Activated B cell treated with CpG ODN at 0.5 μM for 24 hours (primary cell): Measurements from ENCODE around the gene DAD1. TPM values are rescaled to one million over a fixed set of nuclear protein-coding genes. Genes with fewer than 3 reads are reported as not detected.

Experiments used
- ATAC-seq: fragments of 200-7000 bp; cut with Tn5 transposase; one replicate; pipeline ENCODE4 v1.10.0; 2021; ENCODE audit warnings: low read depth, mild to moderate bottlenecking, moderate library complexity
- CTCF ChIA-PET: fragments of 350-600 bp; sonication (Branson Sonifier 250); formaldehyde crosslinking; loops from one replicate; lab custom pipeline; 2021; ENCODE audit warnings: antibody characterized with exemption; lab: Charles Lee
- POLR2A ChIA-PET: fragments of 350-600 bp; sonication (Branson Sonifier 250); formaldehyde crosslinking; loops from one replicate; lab custom pipeline; 2021; ENCODE audit warnings: antibody characterized with exemption; lab: Charles Lee
- DNase-seq: peaks from one replicate; pipeline ENCODE4 v3.0.0; 2022
- H3K27ac Mint-ChIP-seq: one replicate; pipeline ENCODE4 v1.8.0; 2020; ENCODE audit warnings: mixed read lengths
- H3K27me3 Mint-ChIP-seq: one replicate; pipeline ENCODE4 v1.8.0; 2021; ENCODE audit warnings: mixed read lengths
- H3K36me3 Mint-ChIP-seq: one replicate; pipeline ENCODE4 v1.8.0; 2021; ENCODE audit warnings: low read depth, mixed read lengths
- H3K4me1 Mint-ChIP-seq: one replicate; pipeline ENCODE4 v1.8.0; 2021; ENCODE audit warnings: mixed read lengths
- H3K4me3 Mint-ChIP-seq: one replicate; pipeline ENCODE4 v1.8.0; 2020; ENCODE audit warnings: mild to moderate bottlenecking, mixed read lengths
- H3K9me3 Mint-ChIP-seq: one replicate; pipeline ENCODE4 v1.8.0; 2020; ENCODE audit warnings: mixed read lengths
- intact Hi-C: fragments of 100-400 bp; cut with micrococcal nuclease; formaldehyde crosslinking; loops from one replicate; pipeline ENCODE4 v1.15.1; 2024
- total RNA-seq: library from RNA; stranded (reverse); gene quantifications from 2 replicates; pipeline ENCODE4 v1.2.3, GENCODE V29; 2022
- TF ChIP-seq, protein P1 (sequence below): fragments of 200-600 bp; IDR thresholded peaks from one replicate; pipeline ENCODE4 v1.8.0; 2022; ENCODE audit warnings: antibody characterized with exemption, mild to moderate bottlenecking

DAD1 gene
- total RNA-seq, 1 donor from 2014 or later: 123 TPM

DNA sequence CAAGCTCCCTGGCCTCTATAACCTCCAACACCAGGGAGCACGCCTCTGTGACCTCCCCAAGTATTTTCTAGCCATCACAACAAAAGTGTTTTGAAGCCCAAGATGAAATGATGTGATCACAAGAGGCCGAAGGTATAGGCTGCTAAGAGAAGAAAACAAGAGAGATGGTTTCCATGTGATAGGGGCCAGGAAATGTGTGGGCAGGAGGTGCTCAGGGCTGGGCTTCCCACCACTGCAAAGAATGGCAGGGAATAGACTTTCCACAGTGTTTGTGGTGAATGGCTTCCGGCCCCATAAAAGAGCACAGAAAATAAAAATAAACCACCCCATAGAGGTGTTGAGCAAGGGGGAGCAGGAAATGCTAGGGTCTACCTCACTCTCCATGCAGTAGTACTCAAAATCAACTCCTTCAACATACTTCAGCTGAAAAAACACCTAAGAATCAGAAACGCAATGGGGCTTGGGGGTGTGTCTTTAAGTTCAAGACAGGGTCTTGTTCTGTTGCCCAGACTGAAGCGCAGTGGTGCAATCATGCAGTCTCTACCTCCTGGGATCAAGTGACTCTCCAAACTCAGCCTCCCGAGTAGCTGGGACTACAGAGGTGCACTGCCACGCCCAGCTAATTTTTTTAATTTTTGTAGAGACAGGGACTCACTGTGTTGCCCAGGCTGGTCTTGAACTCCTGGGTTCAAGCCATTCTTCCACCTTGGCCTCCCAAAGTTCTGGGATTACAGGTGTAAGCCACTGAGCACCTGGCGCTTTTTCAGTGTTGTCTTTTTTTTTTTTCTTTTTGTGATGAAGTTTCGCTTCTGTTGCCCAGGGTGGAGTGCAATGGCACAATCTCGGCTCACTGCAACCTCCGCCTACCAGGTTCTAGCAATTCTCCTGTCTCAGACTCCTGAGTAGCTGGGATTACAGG is 27.1 kb downstream of the DAD1 start:
- ATAC-seq (peak; percentile 4), DNase-seq (no peak)
- Mint-ChIP-seq H3K4me3 (peak overlapping the region; percentile 55), H3K4me1 (peaks cover 94% of the 10 kb centered on the region), H3K36me3 (peaks cover 25% of the 10 kb centered on the region), H3K9me3 (no peaks in the 10 kb centered on the region), H3K27ac (peak overlapping the region; percentile 91), H3K27me3 (no peaks in the 10 kb centered on the region)
- CTCF ChIA-PET: interaction anchor here (0.5 to 8.0 kb wide), 9 partner anchors 7 to 187 kb away, joined by 3 to 324 read pairs (median 4); no protein-coding TSS in a partner anchor
- POLR2A ChIA-PET: interaction anchor here (0.5 to 4.7 kb wide), 12 partner anchors 8 to 756 kb away, joined by 3 to 42 read pairs (median 4); no protein-coding TSS in a partner anchor
- TF ChIP-seq, protein P1, sequence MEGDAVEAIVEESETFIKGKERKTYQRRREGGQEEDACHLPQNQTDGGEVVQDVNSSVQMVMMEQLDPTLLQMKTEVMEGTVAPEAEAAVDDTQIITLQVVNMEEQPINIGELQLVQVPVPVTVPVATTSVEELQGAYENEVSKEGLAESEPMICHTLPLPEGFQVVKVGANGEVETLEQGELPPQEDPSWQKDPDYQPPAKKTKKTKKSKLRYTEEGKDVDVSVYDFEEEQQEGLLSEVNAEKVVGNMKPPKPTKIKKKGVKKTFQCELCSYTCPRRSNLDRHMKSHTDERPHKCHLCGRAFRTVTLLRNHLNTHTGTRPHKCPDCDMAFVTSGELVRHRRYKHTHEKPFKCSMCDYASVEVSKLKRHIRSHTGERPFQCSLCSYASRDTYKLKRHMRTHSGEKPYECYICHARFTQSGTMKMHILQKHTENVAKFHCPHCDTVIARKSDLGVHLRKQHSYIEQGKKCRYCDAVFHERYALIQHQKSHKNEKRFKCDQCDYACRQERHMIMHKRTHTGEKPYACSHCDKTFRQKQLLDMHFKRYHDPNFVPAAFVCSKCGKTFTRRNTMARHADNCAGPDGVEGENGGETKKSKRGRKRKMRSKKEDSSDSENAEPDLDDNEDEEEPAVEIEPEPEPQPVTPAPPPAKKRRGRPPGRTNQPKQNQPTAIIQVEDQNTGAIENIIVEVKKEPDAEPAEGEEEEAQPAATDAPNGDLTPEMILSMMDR: no peak
- intact Hi-C loops: no loop called here

DNA sequence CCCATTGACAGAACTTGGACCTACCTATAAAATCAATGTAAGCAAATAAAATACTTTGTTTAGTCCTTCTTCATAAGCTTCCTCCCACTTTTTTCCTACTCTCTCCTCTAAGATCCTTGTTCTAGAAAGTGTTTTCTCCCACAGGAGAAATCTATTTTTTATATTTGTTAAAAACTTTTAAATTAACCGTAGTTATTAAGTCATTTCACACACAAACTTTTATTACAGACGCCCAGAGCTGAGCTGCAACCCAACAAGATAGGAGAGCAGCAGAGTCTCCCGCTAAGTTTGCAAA is 27.7 kb downstream of the DAD1 start:
- peak overlapping the region; percentile 55 for H3K4me3 Mint-ChIP-seq
- intact Hi-C loops: no loop called here
- H3K4me1 Mint-ChIP-seq: peaks cover 94% of the 10 kb centered on the region
- DNase-seq (no peak), ATAC-seq (no peak)
- H3K9me3 Mint-ChIP-seq: no peaks in the 10 kb centered on the region
- CTCF ChIA-PET: interaction anchor here (0.5 to 8.0 kb wide), 9 partner anchors 8 to 187 kb away, joined by 3 to 324 read pairs (median 4); no protein-coding TSS in a partner anchor
- peaks cover under 1% of the 10 kb centered on the region for H3K27me3 Mint-ChIP-seq
- H3K27ac Mint-ChIP-seq: peak overlapping the region; percentile 91
- TF ChIP-seq, protein P1: no peak
- POLR2A ChIA-PET: interaction anchor here (0.5 to 4.7 kb wide), 11 partner anchors 8 to 756 kb away, joined by 3 to 42 read pairs (median 4); partner anchors contain the start of gene LRP10
- peaks cover 26% of the 10 kb centered on the region for H3K36me3 Mint-ChIP-seq

DNA sequence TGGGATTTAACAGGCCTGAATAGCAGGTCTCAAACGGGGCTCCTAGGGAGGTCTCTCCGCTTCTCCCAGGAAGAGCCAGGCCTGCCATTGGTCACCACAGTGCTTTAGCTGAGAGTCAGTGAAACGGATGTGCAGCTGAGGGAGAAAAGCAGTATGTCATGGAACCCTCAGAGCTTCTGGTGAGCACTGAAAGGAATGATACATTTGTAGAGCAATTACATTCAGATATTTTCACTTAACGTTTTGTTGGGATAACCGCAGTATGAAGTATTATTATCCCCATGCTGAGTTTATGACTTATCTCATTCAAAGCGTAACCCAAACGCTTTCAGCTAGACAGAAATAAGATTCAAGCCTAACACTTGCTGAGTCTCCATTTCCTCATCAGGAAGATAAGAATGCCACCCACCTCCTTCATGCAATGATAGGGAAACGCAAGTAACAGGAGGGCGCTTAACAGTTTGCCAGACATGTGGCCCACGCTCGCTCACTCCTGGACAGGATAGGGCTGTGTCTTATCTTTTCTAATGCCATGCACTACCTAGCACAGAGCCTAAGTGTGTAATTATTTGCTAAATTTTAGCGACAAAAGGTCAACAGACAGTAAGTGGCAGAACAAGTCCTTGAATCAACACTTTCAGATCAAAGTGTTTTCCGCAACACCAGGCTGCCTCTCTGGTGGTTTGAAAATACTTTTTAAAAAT is 28.2 kb downstream of the DAD1 start:
- peaks cover 4% of the 10 kb centered on the region for H3K27me3 Mint-ChIP-seq
- ATAC-seq (no peak), DNase-seq (no peak)
- TF ChIP-seq, protein P1: no peak
- CTCF ChIA-PET: interaction anchor here (0.7 to 8.0 kb wide), 10 partner anchors 9 to 186 kb away, joined by 3 to 324 read pairs (median 4); no protein-coding TSS in a partner anchor
- no peak overlapping the region for H3K4me3 Mint-ChIP-seq
- peak overlapping the region; percentile 91 for H3K27ac Mint-ChIP-seq
- H3K9me3 Mint-ChIP-seq: no peaks in the 10 kb centered on the region
- POLR2A ChIA-PET: interaction anchor here (0.6 to 4.7 kb wide), 9 partner anchors 9 to 328 kb away, joined by 3 to 42 read pairs (median 7); partner anchors contain the start of gene LRP10
- H3K4me1 Mint-ChIP-seq: peaks cover 94% of the 10 kb centered on the region
- intact Hi-C loops: no loop called here
- H3K36me3 Mint-ChIP-seq: peaks cover 28% of the 10 kb centered on the region

DNA sequence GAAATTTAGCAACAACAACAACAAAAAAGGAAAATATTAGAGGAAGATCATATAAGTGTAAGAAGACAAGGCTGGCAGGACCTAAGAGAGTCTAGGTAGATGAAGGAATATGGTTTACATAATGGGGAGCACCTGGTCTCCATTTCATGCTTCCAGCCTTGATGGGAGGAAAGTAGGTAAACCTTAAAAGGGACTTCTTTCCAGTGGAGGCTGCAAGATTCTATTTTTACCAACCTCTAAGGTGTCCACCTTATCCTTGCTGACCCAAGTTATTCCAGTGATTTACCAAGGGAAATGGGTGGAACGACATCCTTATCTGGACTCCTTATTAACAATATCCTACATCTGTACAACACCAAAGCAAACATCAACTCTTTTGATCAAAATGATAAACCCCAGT is 30.0 kb downstream of the DAD1 start:
- POLR2A ChIA-PET: interaction anchor here (1.3 to 4.7 kb wide), 2 partner anchors 8 to 10 kb away, joined by 6 to 42 read pairs; no protein-coding TSS in a partner anchor
- CTCF ChIA-PET: interaction anchor here (0.8 to 8.0 kb wide), 2 partner anchors 10 to 74 kb away, joined by 3 to 324 read pairs; no protein-coding TSS in a partner anchor
- Mint-ChIP-seq H3K36me3 (peaks cover 16% of the 10 kb centered on the region), H3K9me3 (no peaks in the 10 kb centered on the region), H3K27me3 (peaks cover 4% of the 10 kb centered on the region), H3K27ac (peak overlapping the region; percentile 98), H3K4me1 (peaks cover 91% of the 10 kb centered on the region), H3K4me3 (no peak overlapping the region)
- TF ChIP-seq, protein P1: no peak
- intact Hi-C loops: no loop called here
- ATAC-seq (no peak), DNase-seq (no peak)
